Ishikawa (cell line): ENCODE results near the gene DGUOK.

Experiments used
- CEBPB ChIP-seq: IDR thresholded peaks from 2 replicates; pipeline ENCODE4 v1.6.1; 2012
- CREB1 ChIP-seq: IDR thresholded peaks from 2 replicates; pipeline ENCODE4 v1.6.1; 2012; ENCODE audit warnings: low read depth
- EGR1 ChIP-seq: IDR thresholded peaks from 2 replicates; pipeline ENCODE4 v1.6.1; 2012
- EP300 ChIP-seq: IDR thresholded peaks from 2 replicates; pipeline ENCODE4 v1.6.1; 2012; ENCODE audit warnings: borderline replicate concordance
- FOXM1 ChIP-seq: IDR thresholded peaks from 2 replicates; pipeline ENCODE4 v1.6.1; 2012; ENCODE audit warnings: low read depth, borderline replicate concordance
- MAX ChIP-seq: IDR thresholded peaks from 2 replicates; pipeline ENCODE4 v1.6.1; 2012
- NFIC ChIP-seq: IDR thresholded peaks from 2 replicates; pipeline ENCODE4 v1.6.1; 2012
- RAD21 ChIP-seq: IDR thresholded peaks from 2 replicates; pipeline ENCODE4 v1.6.1; 2012; ENCODE audit warnings: low read depth
- TAF1 ChIP-seq: IDR thresholded peaks from 2 replicates; pipeline ENCODE4 v1.6.1; 2012; ENCODE audit warnings: low read depth, mild to moderate bottlenecking
- TCF12 ChIP-seq: IDR thresholded peaks from 2 replicates; pipeline ENCODE4 v1.6.1; 2012; ENCODE audit warnings: low read depth
- TEAD4 ChIP-seq: IDR thresholded peaks from 2 replicates; pipeline ENCODE4 v1.6.1; 2012
- YY1 ChIP-seq: IDR thresholded peaks from 2 replicates; pipeline ENCODE4 v1.6.1; 2012; ENCODE audit warnings: low read depth
- ZBTB7A ChIP-seq: IDR thresholded peaks from 2 replicates; pipeline ENCODE4 v1.6.1; 2012; ENCODE audit warnings: low read depth
- TF ChIP-seq, protein P1 (sequence below): IDR thresholded peaks from 2 replicates; pipeline ENCODE4 v1.6.1; 2012; ENCODE audit warnings: low read depth, mild to moderate bottlenecking
- TF ChIP-seq, protein P2 (sequence below): IDR thresholded peaks from 2 replicates; pipeline ENCODE4 v1.6.1; 2012

DGUOK gene

DNA sequence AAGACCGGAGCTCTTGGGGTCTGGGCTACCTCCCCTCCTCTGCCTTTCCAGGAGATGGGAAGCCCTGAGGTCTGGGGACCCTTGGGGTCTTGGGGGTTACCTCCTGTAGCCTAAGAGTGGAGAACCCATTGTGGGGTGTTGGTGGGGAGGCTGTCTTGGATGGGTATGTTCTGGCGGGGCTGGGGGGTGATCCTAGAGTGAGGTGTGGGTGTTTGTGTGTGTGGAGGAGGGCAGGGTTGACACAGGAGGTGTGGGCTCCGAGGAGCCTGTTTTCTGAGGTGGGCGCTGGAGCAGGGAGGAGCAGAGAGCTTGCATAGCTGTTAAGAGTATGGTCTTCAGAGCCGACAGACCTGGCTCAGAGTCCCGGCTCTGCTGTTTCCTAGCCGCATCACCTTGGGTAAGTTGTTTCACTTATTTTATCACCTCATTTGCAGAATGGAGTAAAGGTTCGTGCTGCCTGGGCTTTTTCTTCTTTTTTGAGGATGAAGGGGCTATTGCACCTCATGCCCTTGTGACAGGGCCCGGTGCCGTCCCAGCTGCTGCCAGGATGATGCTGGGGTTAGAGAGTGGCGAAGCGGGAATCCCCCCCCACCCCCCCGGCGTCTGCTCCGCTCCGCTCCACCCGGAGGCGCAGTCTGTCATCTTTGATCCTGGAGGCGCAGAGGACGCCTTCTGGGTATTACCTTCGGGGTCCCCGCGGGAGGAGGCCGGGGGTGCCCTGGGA is 75.3 kb downstream of the DGUOK start:
- TF ChIP-seq, protein P1, sequence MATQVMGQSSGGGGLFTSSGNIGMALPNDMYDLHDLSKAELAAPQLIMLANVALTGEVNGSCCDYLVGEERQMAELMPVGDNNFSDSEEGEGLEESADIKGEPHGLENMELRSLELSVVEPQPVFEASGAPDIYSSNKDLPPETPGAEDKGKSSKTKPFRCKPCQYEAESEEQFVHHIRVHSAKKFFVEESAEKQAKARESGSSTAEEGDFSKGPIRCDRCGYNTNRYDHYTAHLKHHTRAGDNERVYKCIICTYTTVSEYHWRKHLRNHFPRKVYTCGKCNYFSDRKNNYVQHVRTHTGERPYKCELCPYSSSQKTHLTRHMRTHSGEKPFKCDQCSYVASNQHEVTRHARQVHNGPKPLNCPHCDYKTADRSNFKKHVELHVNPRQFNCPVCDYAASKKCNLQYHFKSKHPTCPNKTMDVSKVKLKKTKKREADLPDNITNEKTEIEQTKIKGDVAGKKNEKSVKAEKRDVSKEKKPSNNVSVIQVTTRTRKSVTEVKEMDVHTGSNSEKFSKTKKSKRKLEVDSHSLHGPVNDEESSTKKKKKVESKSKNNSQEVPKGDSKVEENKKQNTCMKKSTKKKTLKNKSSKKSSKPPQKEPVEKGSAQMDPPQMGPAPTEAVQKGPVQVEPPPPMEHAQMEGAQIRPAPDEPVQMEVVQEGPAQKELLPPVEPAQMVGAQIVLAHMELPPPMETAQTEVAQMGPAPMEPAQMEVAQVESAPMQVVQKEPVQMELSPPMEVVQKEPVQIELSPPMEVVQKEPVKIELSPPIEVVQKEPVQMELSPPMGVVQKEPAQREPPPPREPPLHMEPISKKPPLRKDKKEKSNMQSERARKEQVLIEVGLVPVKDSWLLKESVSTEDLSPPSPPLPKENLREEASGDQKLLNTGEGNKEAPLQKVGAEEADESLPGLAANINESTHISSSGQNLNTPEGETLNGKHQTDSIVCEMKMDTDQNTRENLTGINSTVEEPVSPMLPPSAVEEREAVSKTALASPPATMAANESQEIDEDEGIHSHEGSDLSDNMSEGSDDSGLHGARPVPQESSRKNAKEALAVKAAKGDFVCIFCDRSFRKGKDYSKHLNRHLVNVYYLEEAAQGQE, result no peak
- TF ChIP-seq CEBPB (no peak), RAD21 (no peak), NFIC (no peak), YY1 (no peak), TAF1 (no peak)
- TF ChIP-seq, protein P2, sequence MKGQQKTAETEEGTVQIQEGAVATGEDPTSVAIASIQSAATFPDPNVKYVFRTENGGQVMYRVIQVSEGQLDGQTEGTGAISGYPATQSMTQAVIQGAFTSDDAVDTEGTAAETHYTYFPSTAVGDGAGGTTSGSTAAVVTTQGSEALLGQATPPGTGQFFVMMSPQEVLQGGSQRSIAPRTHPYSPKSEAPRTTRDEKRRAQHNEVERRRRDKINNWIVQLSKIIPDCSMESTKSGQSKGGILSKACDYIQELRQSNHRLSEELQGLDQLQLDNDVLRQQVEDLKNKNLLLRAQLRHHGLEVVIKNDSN, result no peak

GRCh38 chr2:74002505-74003421 is 76.1 kb downstream of the DGUOK start:
- TF ChIP-seq NFIC (peak; percentile 16; the same call in 1 of the 2 replicates), YY1 (0 out of 2 replicates have a peak, but pooled peaks have one; percentile 15), ZBTB7A (no peak; the same call in 1 of the 2 replicates), EGR1 (peak; percentile 51; the same call in 1 of the 2 replicates), RAD21 (peak; percentile 17; the same call in 1 of the 2 replicates), TAF1 (peak; percentile 42; the same call in 1 of the 2 replicates), MAX (peak; percentile 54; the same call in 1 of the 2 replicates)
- TF ChIP-seq, protein P1, result no peak

DNA sequence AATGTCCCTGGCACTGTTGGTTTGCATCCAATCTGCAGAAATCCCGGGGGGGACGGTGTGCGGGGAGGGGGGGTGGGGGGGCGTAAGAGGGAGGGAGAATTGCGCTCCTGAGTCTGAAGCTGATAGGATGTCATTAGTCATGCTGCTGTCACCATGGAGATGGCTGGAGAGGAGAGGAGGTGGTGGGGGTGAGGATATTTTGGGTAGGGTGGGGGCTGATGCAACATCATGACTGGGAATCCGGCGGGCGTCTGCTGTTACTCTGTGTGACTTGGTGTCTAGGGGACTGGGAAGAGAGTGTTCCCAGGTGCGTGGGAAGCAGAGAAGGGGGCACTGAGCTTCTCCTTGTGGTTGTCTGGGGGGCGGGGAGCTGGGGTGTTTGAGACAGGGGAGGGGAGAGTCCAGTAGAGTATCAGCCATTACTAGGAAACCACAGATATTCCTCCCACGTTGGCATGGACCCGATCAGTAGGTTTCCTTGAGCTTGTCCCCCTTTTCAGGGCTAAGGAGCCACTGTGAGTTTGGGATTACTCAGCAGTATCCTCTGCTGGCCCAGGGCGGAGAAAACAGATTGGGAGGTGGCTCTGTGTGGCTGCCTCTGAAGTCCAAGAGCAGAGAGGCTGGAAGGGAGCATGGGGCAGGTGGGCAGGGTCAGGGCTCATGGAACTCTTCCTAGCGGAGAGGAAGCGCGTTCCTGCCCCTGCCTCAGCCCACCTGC is 77.0 kb downstream of the DGUOK start:
- TF ChIP-seq, protein P2, result no peak
- TF ChIP-seq FOXM1, result no peak
- no peak for TF ChIP-seq TAF1
- no peak for TF ChIP-seq NFIC
- TF ChIP-seq TEAD4, result no peak
- TF ChIP-seq YY1, result no peak
- TF ChIP-seq TCF12, result no peak
- TF ChIP-seq EP300, result no peak
- no peak for TF ChIP-seq RAD21
- TF ChIP-seq, protein P1, result no peak
- no peak for TF ChIP-seq CREB1
- TF ChIP-seq EGR1, result no peak
- no peak for TF ChIP-seq CEBPB
- TF ChIP-seq MAX, result no peak
- no peak for TF ChIP-seq ZBTB7A
